Measurements from ENCODE around the gene KRTAP10-9. TPM values are rescaled to one million over a fixed set of nuclear protein-coding genes. Genes with fewer than 3 reads are reported as not detected.
"Not testable (repeated sequence)": the region's sequence is repeated elsewhere in the genome, so short reads cannot be mapped to it uniquely, and the experiment has no call there.

KRTAP10-9 gene
- total RNA-seq, 4 donors from 2014 or later, result not detected

GRCh38 chr21:44606495-44606894 is 20.4 kb upstream of the KRTAP10-9 start:
- no peak for TF ChIP-seq POLR2A (IDR thresholded peaks at IDR 0.05)

DNA sequence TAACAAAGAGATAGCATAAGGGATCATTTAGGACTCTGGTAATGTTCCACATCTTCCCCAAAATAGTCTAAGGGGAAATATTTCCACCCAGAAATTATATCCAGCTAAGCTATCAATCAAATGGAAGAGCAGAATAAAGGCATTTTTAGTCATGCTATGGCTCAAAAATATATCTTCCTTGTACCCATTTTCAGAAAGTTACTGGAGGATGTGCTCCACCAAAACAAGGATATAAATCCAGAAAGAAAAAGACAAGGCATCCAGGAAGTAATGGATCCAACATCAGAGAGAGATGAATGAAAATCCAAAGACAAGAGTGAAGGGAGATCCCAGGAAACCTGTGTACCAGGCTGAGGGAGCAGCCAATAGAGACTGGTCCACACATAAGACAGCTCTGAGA is 17.7 kb upstream of the KRTAP10-9 start:
- ATAC-seq (no peak), DNase-seq (no peak)
- no peaks in the 10 kb centered on the region for H3K9me3 ChIP-seq
- H3K36me3 ChIP-seq, result no peaks in the 10 kb centered on the region
- intact Hi-C loops (cut with DNase I; ENCODE audit: low total_unique reads) (no loop called here), in situ Hi-C loops (cut with MboI; ENCODE audit: low sequenced_read_pairs in 4 of 4) (no loop called here)
- TF ChIP-seq POLR2A (IDR thresholded peaks at IDR 0.05), result no peak
- TF ChIP-seq CTCF (IDR thresholded peaks at IDR 0.05 in 4 of 5, conservative IDR thresholded peaks at IDR 0.05 in 1 of 5), result no peak
- no peaks in the 10 kb centered on the region for H3K4me1 ChIP-seq
- H3K4me3 ChIP-seq, result no peak overlapping the region
- no peak overlapping the region for H3K27ac ChIP-seq
- H3K27me3 ChIP-seq, result peaks cover 0 to 10% (median 3%) of the 10 kb centered on the region in 3 donors

More at GRCh38 chr21:44606495-44606894, 20.4 kb upstream of the KRTAP10-9 start:
- Histone ChIP-seq H3K36me3 (no peaks in the 10 kb centered on the region), H3K4me1 (no peaks in the 10 kb centered on the region), H3K9me3 (no peaks in the 10 kb centered on the region), H3K4me3 (no peak overlapping the region), H3K27ac (no peak overlapping the region), H3K27me3 (peaks cover 6 to 24% (median 7%) of the 10 kb centered on the region in 3 donors)
- intact Hi-C loops (cut with DNase I; ENCODE audit: low total_unique reads), result no loop called here
- DNase-seq (no peak), ATAC-seq (no peak)
- in situ Hi-C loops (cut with MboI; ENCODE audit: low sequenced_read_pairs in 4 of 4), result no loop called here

DNA sequence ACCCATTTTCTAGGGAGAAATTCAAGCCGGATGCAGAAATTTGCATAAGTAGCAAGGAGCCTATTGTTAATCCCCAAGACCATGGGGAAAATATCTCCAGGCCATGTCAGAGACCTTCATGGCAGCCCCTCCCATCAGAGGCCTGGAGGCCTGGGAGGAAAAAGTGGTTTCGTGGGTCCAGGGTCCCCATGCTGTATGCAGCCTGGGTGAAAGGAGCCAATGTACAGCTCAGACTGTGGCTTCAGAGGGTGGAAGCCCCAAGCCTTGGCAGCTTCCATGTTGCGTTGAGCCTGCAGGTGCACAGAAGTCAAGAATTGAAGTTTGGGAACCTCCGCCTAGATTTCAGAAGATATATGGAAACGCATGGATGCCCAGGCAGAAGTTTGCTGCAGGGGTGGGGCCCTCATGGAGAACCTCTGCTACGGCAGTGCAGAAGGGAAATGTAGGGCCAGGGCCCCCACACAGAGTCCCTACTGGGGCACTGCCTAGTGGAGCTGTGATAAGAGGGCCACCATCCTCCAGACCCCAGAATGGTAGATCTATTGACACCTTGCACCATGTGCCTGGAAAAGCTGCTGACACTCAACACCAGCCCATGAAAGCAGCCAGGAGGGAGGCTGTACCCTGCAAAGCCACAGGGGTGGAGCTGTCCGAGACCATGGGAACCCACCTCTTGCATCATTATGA is 16.6 kb upstream of the KRTAP10-9 start:
- DNase-seq; H3K27ac ChIP-seq; intact Hi-C loops (cut with DNase I; ENCODE audit: low total_unique reads); ATAC-seq; in situ Hi-C loops (cut with MboI; ENCODE audit: low sequenced_read_pairs in 4 of 4); H3K9me3 ChIP-seq; H3K4me3 ChIP-seq; H3K4me1 ChIP-seq; H3K36me3 ChIP-seq: not testable (repeated sequence)
- H3K27me3 ChIP-seq, result peaks cover 3 to 11% (median 5%) of the 10 kb centered on the region in 3 donors

DNA sequence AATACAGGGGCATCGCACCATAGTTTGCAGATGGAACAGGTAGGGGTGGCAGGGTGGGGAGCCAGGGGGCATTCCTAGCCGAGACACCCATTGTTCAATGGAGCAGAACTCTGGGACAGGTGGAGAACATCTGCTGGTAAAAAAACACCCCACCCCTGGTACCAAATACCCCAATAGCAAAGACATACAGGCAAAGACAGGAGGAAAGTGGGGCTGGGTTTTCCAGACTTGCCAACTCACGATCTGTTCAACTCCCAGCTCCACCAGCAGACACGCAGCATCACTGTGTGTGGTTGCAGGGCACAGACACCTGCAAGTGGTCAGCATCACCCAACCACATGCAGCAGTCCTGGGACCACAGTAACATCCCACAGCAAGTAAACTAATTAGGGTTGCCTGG is 15.3 kb upstream of the KRTAP10-9 start:
- intact Hi-C loops (cut with DNase I; ENCODE audit: low total_unique reads) (no loop called here), in situ Hi-C loops (cut with MboI; ENCODE audit: low sequenced_read_pairs in 4 of 4) (no loop called here)
- DNase-seq (no peak), ATAC-seq (no peak)
- Histone ChIP-seq H3K36me3 (no peaks in the 10 kb centered on the region), H3K9me3 (no peaks in the 10 kb centered on the region), H3K4me1 (no peaks in the 10 kb centered on the region), H3K27me3 (peaks cover 5 to 11% (median 5%) of the 10 kb centered on the region in 3 donors), H3K27ac (no peak overlapping the region), H3K4me3 (no peak overlapping the region)
- TF ChIP-seq CTCF (IDR thresholded peaks at IDR 0.05 in 4 of 5, conservative IDR thresholded peaks at IDR 0.05 in 1 of 5) (no peak), POLR2A (IDR thresholded peaks at IDR 0.05) (no peak)

GRCh38 chr21:44612029-44612486 is 14.8 kb upstream of the KRTAP10-9 start, which contains the start of gene KRTAP10-8:
KRTAP10-8 (plus strand) TSS chr21:44612079; CDS start chr21:44612101, 22 bp downstream.
- no peak for ATAC-seq
- Histone ChIP-seq H3K27me3 (peaks cover 5 to 11% (median 5%) of the 10 kb centered on the region in 3 donors), H3K4me3 (no peak within 1 kb of the TSS), H3K36me3 (no peaks in the 10 kb centered on the region), H3K4me1 (no peaks in the 10 kb centered on the region), H3K27ac (no peak within 1 kb of the TSS), H3K9me3 (no peaks in the 10 kb centered on the region)
- in situ Hi-C loops (cut with MboI; ENCODE audit: low sequenced_read_pairs in 4 of 4), result no loop called here
- intact Hi-C loops (cut with DNase I; ENCODE audit: low total_unique reads), result no loop called here
- TF ChIP-seq POLR2A (IDR thresholded peaks at IDR 0.05), result no peak
- no peak for TF ChIP-seq CTCF (IDR thresholded peaks at IDR 0.05 in 4 of 5, conservative IDR thresholded peaks at IDR 0.05 in 1 of 5)
- DNase-seq, result no peak
